Endodermal cell (in vitro differentiated cells): ENCODE results near the gene SYCP2L. TPM values are rescaled to one million over a fixed set of nuclear protein-coding genes. Genes with fewer than 3 reads are reported as not detected.

Experiments
- DNase-seq: peaks from one replicate; pipeline ENCODE4 v3.0.0-alpha.2; 2017
- H3K27ac ChIP-seq: 2 replicates; pipeline ENCODE4 v1.5.1; 2013; ENCODE audit warnings: mild to moderate bottlenecking, low read depth, low read length, moderate library complexity
- H3K27me3 ChIP-seq: 2 replicates; pipeline ENCODE4 v1.6.1; 2013; ENCODE audit warnings: mild to moderate bottlenecking, low read length, moderate library complexity; ENCODE audit not compliant: insufficient read depth, control insufficient read depth, poor library complexity, severe bottlenecking
- H3K36me3 ChIP-seq: 2 replicates; pipeline ENCODE4 v1.7.0; 2013; ENCODE audit warnings: mild to moderate bottlenecking, low read length, moderate library complexity; ENCODE audit not compliant: control insufficient read depth, insufficient read depth
- H3K4me1 ChIP-seq: one replicate; pipeline ENCODE4 v1.7.0; 2013; ENCODE audit warnings: low read length; ENCODE audit not compliant: control insufficient read depth, insufficient read depth
- H3K4me3 ChIP-seq: 2 replicates; pipeline ENCODE4 v1.5.1; 2013; ENCODE audit warnings: mild to moderate bottlenecking, low read length, moderate library complexity
- H3K9ac ChIP-seq: 2 replicates; pipeline ENCODE4 v1.6.1; 2013; ENCODE audit warnings: mild to moderate bottlenecking, low read length, moderate library complexity; ENCODE audit not compliant: poor library complexity, severe bottlenecking; ENCODE audit errors: extremely low read depth
- H3K9me3 ChIP-seq: 2 replicates; pipeline ENCODE4 v1.6.1; 2013; ENCODE audit warnings: mild to moderate bottlenecking, low read length, moderate library complexity; ENCODE audit not compliant: control insufficient read depth
- H3K27ac Mint-ChIP-seq: 2 replicates; pipeline ENCODE4 v1.8.0; 2020; ENCODE audit warnings: mixed read lengths
- H3K27me3 Mint-ChIP-seq: 2 replicates; pipeline ENCODE4 v1.8.0; 2021; ENCODE audit warnings: mild to moderate bottlenecking, mixed read lengths; ENCODE audit not compliant: insufficient read depth
- H3K36me3 Mint-ChIP-seq: 2 replicates; pipeline ENCODE4 v1.8.0; 2020; ENCODE audit warnings: low read depth, mixed read lengths
- H3K4me1 Mint-ChIP-seq: 2 replicates; pipeline ENCODE4 v1.8.0; 2020; ENCODE audit warnings: mixed read lengths
- H3K4me3 Mint-ChIP-seq: 2 replicates; pipeline ENCODE4 v1.8.0; 2020; ENCODE audit warnings: mild to moderate bottlenecking, moderate library complexity, mixed read lengths
- H3K9me3 Mint-ChIP-seq: 2 replicates; pipeline ENCODE4 v1.8.0; 2020; ENCODE audit warnings: mild to moderate bottlenecking, mixed read lengths
- WGBS, 2 experiments: methylation state at CpG; one replicate each; pipeline versions ENCODE4 v1.1.5 to v1.1.7; 2013; ENCODE audit warnings: missing lambda C conversion rate in 2 of 2, mixed read lengths in 1 of 2; ENCODE audit not compliant: insufficient coverage in 1 of 2, insufficient read length in 1 of 2; 5-methylcytosine and 5-hydroxymethylcytosine counted together
- total RNA-seq, 2 donors: library from RNA; stranded (reverse); fragmentation: NEBNext Ultra II Directional in 1 of 2; extraction: Animal tissue kit (Norgen Biotek cat#: 25700) in 1 of 2; gene quantifications; 2 replicates in 1 of 2; 3 replicates in 1 of 2; pipeline ENCODE4 v1.2.1, GENCODE V29; 2021
- TF ChIP-seq, protein P1 (sequence below): fragments of 200-600 bp; sonication (generic); conservative IDR thresholded peaks from 2 replicates; pipeline ENCODE4 v1.5.0; 2021; ENCODE audit warnings: antibody characterized with exemption, mild to moderate bottlenecking

Gene SYCP2L
- total RNA-seq, 2 donors from 2014 or later: 4.2 to 12.4 TPM

DNA sequence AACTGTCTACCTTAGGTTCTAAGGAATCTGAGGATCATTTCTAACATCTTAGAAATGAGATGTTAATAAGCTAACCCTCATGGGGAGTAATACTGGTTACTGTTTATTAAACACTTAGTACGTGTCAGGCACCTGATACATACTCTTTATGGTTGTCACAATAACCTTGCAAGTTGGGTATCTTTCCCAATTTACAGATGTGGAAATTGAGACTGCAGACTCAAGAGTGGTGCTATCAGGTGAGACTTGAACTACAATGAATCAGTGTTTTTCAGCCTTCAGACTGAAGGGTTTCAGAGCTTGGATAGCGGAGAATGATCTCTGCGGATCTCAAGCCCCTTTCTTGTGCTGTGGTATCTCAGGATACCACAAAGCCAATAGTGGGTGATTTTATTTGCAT lies 130.2 kb downstream of the SYCP2L start:
- peaks cover 2% of the 10 kb centered on the region for H3K36me3 ChIP-seq
- no peak overlapping the region for H3K27ac ChIP-seq
- Mint-ChIP-seq H3K4me1 (peaks cover 34% of the 10 kb centered on the region), H3K27ac (no peak overlapping the region), H3K27me3 (peaks cover 5% of the 10 kb centered on the region), H3K9me3 (no peaks in the 10 kb centered on the region), H3K36me3 (no peaks in the 10 kb centered on the region), H3K4me3 (no peak overlapping the region)
- H3K9ac ChIP-seq: no peak overlapping the region
- H3K4me1 ChIP-seq: peaks cover 37% of the 10 kb centered on the region
- H3K9me3 ChIP-seq: no peaks in the 10 kb centered on the region
- WGBS, 2 experiments: 95 to 100% methylated on average over 3 of the region's 3 CpGs
- no peaks in the 10 kb centered on the region for H3K27me3 ChIP-seq
- H3K4me3 ChIP-seq: no peak overlapping the region
- TF ChIP-seq, protein P1, sequence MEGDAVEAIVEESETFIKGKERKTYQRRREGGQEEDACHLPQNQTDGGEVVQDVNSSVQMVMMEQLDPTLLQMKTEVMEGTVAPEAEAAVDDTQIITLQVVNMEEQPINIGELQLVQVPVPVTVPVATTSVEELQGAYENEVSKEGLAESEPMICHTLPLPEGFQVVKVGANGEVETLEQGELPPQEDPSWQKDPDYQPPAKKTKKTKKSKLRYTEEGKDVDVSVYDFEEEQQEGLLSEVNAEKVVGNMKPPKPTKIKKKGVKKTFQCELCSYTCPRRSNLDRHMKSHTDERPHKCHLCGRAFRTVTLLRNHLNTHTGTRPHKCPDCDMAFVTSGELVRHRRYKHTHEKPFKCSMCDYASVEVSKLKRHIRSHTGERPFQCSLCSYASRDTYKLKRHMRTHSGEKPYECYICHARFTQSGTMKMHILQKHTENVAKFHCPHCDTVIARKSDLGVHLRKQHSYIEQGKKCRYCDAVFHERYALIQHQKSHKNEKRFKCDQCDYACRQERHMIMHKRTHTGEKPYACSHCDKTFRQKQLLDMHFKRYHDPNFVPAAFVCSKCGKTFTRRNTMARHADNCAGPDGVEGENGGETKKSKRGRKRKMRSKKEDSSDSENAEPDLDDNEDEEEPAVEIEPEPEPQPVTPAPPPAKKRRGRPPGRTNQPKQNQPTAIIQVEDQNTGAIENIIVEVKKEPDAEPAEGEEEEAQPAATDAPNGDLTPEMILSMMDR: no peak
- DNase-seq: no peak

DNA sequence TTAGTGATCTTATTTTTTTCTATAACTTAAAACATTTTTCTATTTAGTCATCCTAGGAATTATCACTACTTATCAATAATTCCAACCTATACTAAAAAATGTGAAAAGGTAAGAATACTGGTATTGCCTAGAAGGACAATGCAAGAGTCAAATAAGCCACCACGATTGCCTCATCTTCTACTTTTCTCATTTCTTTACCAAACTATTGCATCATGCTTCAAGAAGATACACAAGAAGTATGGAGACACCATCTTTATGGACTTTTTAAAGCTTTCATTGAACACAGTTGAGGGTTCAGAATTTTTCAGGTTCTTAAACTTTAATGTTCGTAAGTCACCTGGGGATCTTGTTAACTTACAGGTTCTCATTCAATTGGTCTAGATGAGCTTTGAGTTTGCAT lies 131.4 kb downstream of the SYCP2L start:
- WGBS, 2 experiments: 79 to 90% methylated on average over 2 of the region's 2 CpGs
- H3K4me3 Mint-ChIP-seq: no peak overlapping the region
- Histone ChIP-seq H3K9ac (no peak overlapping the region), H3K27me3 (no peaks in the 10 kb centered on the region), H3K4me3 (peak overlapping the region; percentile 46), H3K36me3 (peaks cover 12% of the 10 kb centered on the region), H3K9me3 (no peaks in the 10 kb centered on the region), H3K4me1 (peaks cover 39% of the 10 kb centered on the region), H3K27ac (no peak overlapping the region)
- no peaks in the 10 kb centered on the region for H3K36me3 Mint-ChIP-seq
- DNase-seq: no peak
- no peaks in the 10 kb centered on the region for H3K9me3 Mint-ChIP-seq
- TF ChIP-seq, protein P1: no peak
- H3K27me3 Mint-ChIP-seq: peaks cover 4% of the 10 kb centered on the region
- H3K4me1 Mint-ChIP-seq: peaks cover 31% of the 10 kb centered on the region
- no peak overlapping the region for H3K27ac Mint-ChIP-seq

DNA sequence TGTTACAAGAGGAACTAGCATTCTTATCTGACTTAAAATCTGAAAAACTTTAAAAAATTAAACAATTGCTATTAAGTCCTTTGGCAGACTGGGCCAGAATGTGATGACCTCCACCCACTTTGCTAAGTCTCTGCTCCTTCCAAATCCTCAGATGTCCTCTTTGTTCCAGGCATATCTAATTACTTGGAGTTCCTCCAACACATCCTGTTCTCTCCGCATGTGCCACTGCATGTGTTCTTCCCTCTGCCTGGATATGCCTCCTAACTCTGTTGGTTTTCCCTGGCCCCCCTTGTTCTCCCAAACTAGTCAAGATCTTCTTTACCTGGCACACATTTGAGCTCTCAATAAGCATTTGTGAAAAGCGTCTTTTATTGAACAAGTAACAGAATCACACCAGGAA lies 134.2 kb downstream of the SYCP2L start:
- Histone ChIP-seq H3K4me3 (no peak overlapping the region), H3K27ac (no peak overlapping the region), H3K36me3 (peaks cover 12% of the 10 kb centered on the region), H3K9ac (no peak overlapping the region), H3K27me3 (no peaks in the 10 kb centered on the region), H3K4me1 (peaks cover 39% of the 10 kb centered on the region), H3K9me3 (no peaks in the 10 kb centered on the region)
- no peaks in the 10 kb centered on the region for H3K9me3 Mint-ChIP-seq
- peaks cover 32% of the 10 kb centered on the region for H3K4me1 Mint-ChIP-seq
- H3K4me3 Mint-ChIP-seq: no peak overlapping the region
- whole genome bisulfite sequencing, 2 experiments: 90 to 92% methylated on average over 2 of the region's 2 CpGs
- no peak overlapping the region for H3K27ac Mint-ChIP-seq
- no peaks in the 10 kb centered on the region for H3K36me3 Mint-ChIP-seq
- TF ChIP-seq, protein P1: no peak
- no peak for DNase-seq
- peaks cover 2% of the 10 kb centered on the region for H3K27me3 Mint-ChIP-seq
